H1 (cell line): ENCODE data around the gene SLC25A39. TPM values are rescaled to one million over a fixed set of nuclear protein-coding genes. Genes with fewer than 3 reads are reported as not detected.
A peak's percentile ranks its signal among the peaks of the same experiment; 100 is the strongest.

ENCODE experiments used
- CTCF ChIA-PET: fragments of 300-600 bp; sonication (Branson Sonifier 250); formaldehyde crosslinking; loops from one replicate; lab custom pipeline; 2021; ENCODE audit not compliant: partially characterized antibody; lab: Charles Lee
- POLR2A ChIA-PET: fragments of 300-600 bp; sonication (Branson Sonifier 250); formaldehyde crosslinking; loops from one replicate; lab custom pipeline; 2021; ENCODE audit warnings: inconsistent platforms; ENCODE audit not compliant: partially characterized antibody; lab: Charles Lee
- DNase-seq, 2 experiments: peaks; one replicate each; pipeline versions ENCODE4 v3.0.0 to v3.0.0-alpha.2; 2010 to 2022; ENCODE audit warnings: low spot score in 2 of 2, low read depth in 1 of 2, mixed read lengths in 1 of 2
- FAIRE-seq: peaks from 2 replicates; lab custom pipeline; 2011; peaks lifted over from hg19 to GRCh38; lab: Jason Lieb, UNC
- H2AFZ ChIP-seq: 2 replicates; pipeline ENCODE4 v1.8.1; 2012; ENCODE audit warnings: low read length, inconsistent platforms
- H2AK5ac ChIP-seq: 2 replicates; pipeline ENCODE4 v1.6.1; 2013; ENCODE audit warnings: low read depth, low read length
- H2BK120ac ChIP-seq: replicated peaks from 2 replicates; pipeline ENCODE3; 2013; ENCODE audit warnings: low read depth, low read length, inconsistent platforms
- H2BK12ac ChIP-seq: 2 replicates; pipeline ENCODE4 v1.6.1; 2013; ENCODE audit warnings: low read depth, low read length
- H2BK15ac ChIP-seq: 2 replicates; pipeline ENCODE4 v1.6.1; 2013; ENCODE audit warnings: low read length
- H2BK20ac ChIP-seq: 2 replicates; pipeline ENCODE4 v1.6.1; 2013; ENCODE audit warnings: low read length
- H2BK5ac ChIP-seq: 2 replicates; pipeline ENCODE4 v1.6.1; 2013; ENCODE audit warnings: low read depth, low read length
- H3K14ac ChIP-seq: 2 replicates; pipeline ENCODE4 v1.6.1; 2013; ENCODE audit warnings: inconsistent platforms; ENCODE audit not compliant: insufficient read length
- H3K18ac ChIP-seq: 2 replicates; pipeline ENCODE4 v1.6.1; 2013; ENCODE audit warnings: low read length; ENCODE audit errors: extremely low read depth
- H3K23ac ChIP-seq: 2 replicates; pipeline ENCODE4 v1.6.1; 2013; ENCODE audit warnings: inconsistent platforms; ENCODE audit not compliant: insufficient read length
- H3K23me2 ChIP-seq: 2 replicates; pipeline ENCODE4 v1.6.1; 2013; ENCODE audit warnings: low read depth, low read length
- H3K27ac ChIP-seq: 2 replicates; pipeline ENCODE4 v1.6.1; 2011; ENCODE audit warnings: low read depth, low read length, inconsistent platforms
- H3K27me3 ChIP-seq, 4 experiments: replicated peaks in 1 of 4; 1 replicate in 1 of 4; 2 replicates in 3 of 4; pipeline versions ENCODE4 v1.6.1 to v1.8.1; 2011 to 2013; ENCODE audit warnings: low read length in 3 of 4, mild to moderate bottlenecking in 3 of 4, inconsistent platforms in 2 of 4, mixed read lengths in 2 of 4, moderate library complexity in 1 of 4; ENCODE audit not compliant: control insufficient read depth in 3 of 4, insufficient read depth in 3 of 4; ENCODE audit errors: extremely low read depth in 1 of 4
- H3K36me3 ChIP-seq, 4 experiments: 2 replicates each; pipeline versions ENCODE4 v1.6.1 to v1.8.1; 2011 to 2013; ENCODE audit warnings: mild to moderate bottlenecking in 4 of 4, low read length in 3 of 4, moderate library complexity in 2 of 4, control low read depth in 1 of 4, inconsistent platforms in 1 of 4; ENCODE audit not compliant: insufficient read depth in 4 of 4, control insufficient read depth in 2 of 4
- H3K4ac ChIP-seq: replicated peaks from 2 replicates; pipeline ENCODE3; 2013; ENCODE audit warnings: low read length, low read depth, mixed read lengths, inconsistent platforms; ENCODE audit not compliant: insufficient read length
- H3K4me1 ChIP-seq, 4 experiments: replicated peaks in 1 of 4; 1 replicate in 1 of 4; 2 replicates in 3 of 4; pipeline versions ENCODE4 v1.6.1 to v1.8.1; 2011 to 2013; ENCODE audit warnings: low read length in 3 of 4, inconsistent platforms in 2 of 4, mixed read lengths in 1 of 4; ENCODE audit not compliant: insufficient read depth in 4 of 4, control insufficient read depth in 3 of 4
- H3K4me2 ChIP-seq, 2 experiments: 2 replicates each; pipeline versions ENCODE4 v1.6.1 to v1.8.1; 2011 to 2013; ENCODE audit warnings: low read depth in 2 of 2, low read length in 2 of 2, control low read depth in 1 of 2, inconsistent platforms in 1 of 2, mild to moderate bottlenecking in 1 of 2; ENCODE audit not compliant: insufficient read depth in 1 of 2
- H3K4me3 ChIP-seq, 4 experiments: fragments of 200-600, 300-600 bp in 1 of 4; sonication (generic), shearing (Covaris generic), sonication (Bioruptor Twin) in 1 of 4; 2 replicates each; pipeline versions ENCODE4 v1.5.1 to v1.8.1; 2011 to 2016; ENCODE audit warnings: low read length in 4 of 4, low read depth in 3 of 4, control low read depth in 2 of 4, inconsistent platforms in 2 of 4, mild to moderate bottlenecking in 2 of 4, mixed read lengths in 1 of 4, moderate library complexity in 1 of 4; ENCODE audit not compliant: insufficient read depth in 2 of 4; ENCODE audit errors: extremely low read depth in 1 of 4
- H3K56ac ChIP-seq: replicated peaks from 2 replicates; pipeline ENCODE3; 2013; ENCODE audit warnings: low read depth, mild to moderate bottlenecking, mixed read lengths, low read length, inconsistent platforms; ENCODE audit not compliant: insufficient read length
- H3K79me1 ChIP-seq: 2 replicates; pipeline ENCODE4 v1.6.1; 2013; ENCODE audit warnings: low read depth, low read length, control low read depth
- H3K79me2 ChIP-seq, 2 experiments: 2 replicates each; pipeline versions ENCODE4 v1.6.1 to v1.8.1; 2012 to 2013; ENCODE audit warnings: low read length in 2 of 2, mild to moderate bottlenecking in 2 of 2, inconsistent platforms in 1 of 2; ENCODE audit not compliant: insufficient read depth in 2 of 2, control insufficient read depth in 1 of 2
- H3K9ac ChIP-seq, 4 experiments: replicated peaks in 1 of 4; 1 replicate in 1 of 4; 2 replicates in 3 of 4; pipeline versions ENCODE4 v1.6.1 to v1.8.1; 2011 to 2013; ENCODE audit warnings: low read depth in 3 of 4, low read length in 3 of 4, control low read depth in 2 of 4, mild to moderate bottlenecking in 2 of 4, moderate library complexity in 2 of 4, inconsistent platforms in 1 of 4; ENCODE audit errors: extremely low read depth in 1 of 4
- H3K9me3 ChIP-seq, 2 experiments: 2 replicates each; pipeline versions ENCODE4 v1.6.1 to v1.8.1; 2012 to 2013; ENCODE audit warnings: mild to moderate bottlenecking in 2 of 2, moderate library complexity in 2 of 2, control low read depth in 1 of 2, inconsistent platforms in 1 of 2, low read depth in 1 of 2, low read length in 1 of 2, mixed read lengths in 1 of 2; ENCODE audit not compliant: insufficient read depth in 2 of 2
- H4K20me1 ChIP-seq, 2 experiments: replicated peaks in 1 of 2; 2 replicates each; pipeline versions ENCODE3 to v1.8.1; 2011 to 2013; ENCODE audit warnings: inconsistent platforms in 2 of 2, low read length in 2 of 2, mild to moderate bottlenecking in 1 of 2; ENCODE audit not compliant: insufficient read depth in 2 of 2, control insufficient read depth in 1 of 2
- H4K5ac ChIP-seq: 2 replicates; pipeline ENCODE4 v1.6.1; 2013; ENCODE audit warnings: low read length, low read depth, mixed read lengths, inconsistent platforms; ENCODE audit not compliant: insufficient read length
- H4K8ac ChIP-seq: 2 replicates; pipeline ENCODE4 v1.8.0; 2013; ENCODE audit warnings: mild to moderate bottlenecking, moderate library complexity, low read length, inconsistent platforms; ENCODE audit not compliant: insufficient read depth; ENCODE audit errors: extremely low read depth
- H4K91ac ChIP-seq: replicated peaks from 2 replicates; pipeline ENCODE3; 2013; ENCODE audit warnings: low read length, mixed read lengths, inconsistent platforms; ENCODE audit not compliant: insufficient read length
- CTBP2 ChIP-seq: IDR thresholded peaks from 2 replicates; pipeline ENCODE4 v1.7.0; 2011; ENCODE audit warnings: borderline replicate concordance, mild to moderate bottlenecking, moderate library complexity, mixed read lengths, low read length; ENCODE audit not compliant: insufficient read depth, insufficient read length
- CTCF ChIP-seq, 3 experiments: IDR thresholded peaks; 1 replicate in 2 of 3; 2 replicates in 1 of 3; pipeline versions ENCODE4 v1.5.1 to v1.6.1; 2011; ENCODE audit warnings: low read length in 3 of 3, mild to moderate bottlenecking in 3 of 3, inconsistent platforms in 2 of 3, low read depth in 1 of 3, moderate library complexity in 1 of 3; ENCODE audit not compliant: insufficient read depth in 1 of 3; ENCODE audit errors: control extremely low read depth in 1 of 3
- KDM4A ChIP-seq: IDR thresholded peaks from one replicate; pipeline ENCODE4 v1.7.1; 2012; ENCODE audit warnings: low read depth, mild to moderate bottlenecking, moderate library complexity, low read length, inconsistent platforms; ENCODE audit not compliant: severe bottlenecking
- RAD21 ChIP-seq, 2 experiments: IDR thresholded peaks in 1 of 2; conservative IDR thresholded peaks in 1 of 2; 2 replicates each; pipeline ENCODE4 v1.6.1; 2011; ENCODE audit warnings: low read depth in 2 of 2, low read length in 2 of 2, improper control_type of control experiment in 1 of 2, inconsistent platforms in 1 of 2, mild to moderate bottlenecking in 1 of 2, moderate library complexity in 1 of 2
- TEAD4 ChIP-seq: IDR thresholded peaks from 2 replicates; pipeline ENCODE4 v1.6.1; 2012; ENCODE audit warnings: low read depth, low read length, inconsistent platforms, mixed read lengths
- WGBS, 2 experiments: shearing (Covaris generic) in 1 of 2; methylation state at CpG; one replicate each; pipeline versions ENCODE4 v1.1.6 to v1.1.7; 2013 to 2015; ENCODE audit warnings: low lambda C conversion rate in 2 of 2, mixed read lengths in 2 of 2, inconsistent platforms in 1 of 2, low coverage in 1 of 2, missing lambda C conversion rate in 1 of 2; ENCODE audit not compliant: insufficient replicate concordance in 2 of 2, insufficient coverage in 1 of 2, insufficient read length in 1 of 2; ENCODE audit errors: extremely low coverage in 1 of 2, missing lambda C conversion rate in 1 of 2; 5-methylcytosine and 5-hydroxymethylcytosine counted together
- polyA plus RNA-seq, 7 experiments: library from polyadenylated mRNA; depleted of rRNA in 3 of 7; stranded (reverse) in 5 of 7; unstranded in 2 of 7; fragments of >200 nt in 5 of 7; fragments of 200-250 nt in 2 of 7; gene quantifications; 1 replicate in 5 of 7; 2 replicates in 1 of 7; 4 replicates in 1 of 7; pipeline versions ENCODE4 v1.2.1 to v1.2.3, GENCODE V29; 2011 to 2013; ENCODE audit warnings: missing spikeins in 2 of 7, mixed read lengths in 2 of 7
- total RNA-seq: library from RNA; stranded (reverse); fragmentation: NEBNext Ultra II Directional; extraction: Animal tissue kit (Norgen Biotek cat#: 25700); gene quantifications from 2 replicates; pipeline ENCODE4 v1.2.1, GENCODE V29; 2021
- TF ChIP-seq, protein P1 (sequence below): IDR thresholded peaks from 2 replicates; pipeline ENCODE4 v1.6.1; 2012; ENCODE audit warnings: inconsistent platforms

The SLC25A39 gene
- total and polyA plus RNA-seq, 2 of the 8 experiments (the other 6 are each of a cell fraction or from before 2014, with no cell fraction given): 200 to 291 TPM

- H3K18ac ChIP-seq: no peak overlapping the region
- H2BK12ac ChIP-seq: no peak overlapping the region
- FAIRE-seq: peak; percentile 13
- H2BK20ac ChIP-seq: no peak overlapping the region
- WGBS, 2 experiments: 5% methylated on average over 18 of the region's 21 CpGs; no CpG with 5 or more reads in 1 of the 2 experiments
- H4K91ac ChIP-seq: no peak overlapping the region
- peaks cover 0 to 3% (median 0%) of the 10 kb centered on the region in 4 experiments; a peak in 3 of 7 replicates for H3K27me3 ChIP-seq
- peak overlapping the region; percentile 62 to 90 for H3K4me2 ChIP-seq
- ChIA-PET CTCF (interaction anchor here (0.7 to 3.6 kb wide), 33 partner anchors 9 to 401 kb away, joined by 3 to 70 read pairs (median 4); partner anchors contain the start of gene SLC25A39), POLR2A (interaction anchor here (0.6 to 3.4 kb wide), 12 partner anchors 8 to 197 kb away, joined by 3 to 21 read pairs (median 4); partner anchors contain the start of gene SLC25A39)
- no peak overlapping the region for H3K4ac ChIP-seq
- 0 out of 2 replicates have a peak overlapping the region, but pooled peaks have one; percentile 16 for H3K27ac ChIP-seq
- H2BK15ac ChIP-seq: no peak overlapping the region
- H3K9ac ChIP-seq: peak overlapping the region in 3 of 4 experiments; percentile 20 to 38 (median 34); a peak in 5 of 7 replicates
- no peak overlapping the region for H4K5ac ChIP-seq
- no peak overlapping the region for H3K56ac ChIP-seq
- H3K79me2 ChIP-seq: peaks cover 0 to 3% of the 10 kb centered on the region in 2 experiments; a peak in 1 of 4 replicates
- peaks cover 0 to 2% (median 0%) of the 10 kb centered on the region in 4 experiments; a peak in 3 of 7 replicates for H3K4me1 ChIP-seq
- no peaks in the 10 kb centered on the region for H3K79me1 ChIP-seq
- peaks cover 4% of the 10 kb centered on the region; the same call in 1 of the 2 replicates for H3K23me2 ChIP-seq
- H2AFZ ChIP-seq: no peak overlapping the region
- no peak overlapping the region for H4K8ac ChIP-seq
- no peak overlapping the region for H2AK5ac ChIP-seq
- peak in 1 of 2 experiments; percentile 83 for DNase-seq
- no peaks in the 10 kb centered on the region for H3K9me3 ChIP-seq
- peak overlapping the region; percentile 52 to 95 (median 78) for H3K4me3 ChIP-seq
- H2BK5ac ChIP-seq: 0 out of 2 replicates have a peak overlapping the region, but pooled peaks have one; percentile 19
- H3K23ac ChIP-seq: no peak overlapping the region
- H4K20me1 ChIP-seq: peaks cover 0 to 13% of the 10 kb centered on the region in 2 experiments
- no peak overlapping the region for H3K14ac ChIP-seq
- H3K36me3 ChIP-seq: no peaks in the 10 kb centered on the region
- H2BK120ac ChIP-seq: no peak overlapping the region
- TF ChIP-seq TEAD4 (peak; percentile 19; the same call in 1 of the 2 replicates), RAD21 (IDR thresholded peaks at IDR 0.05 in 1 of 2, conservative IDR thresholded peaks at IDR 0.05 in 1 of 2; ENCODE audit: low read depth in 2 of 2, low read length in 2 of 2) (peak; percentile 76 to 83), CTBP2 (no peak), KDM4A (peak; percentile 77), CTCF (IDR thresholded peaks at IDR 0.05; ENCODE audit: control extremely low read depth in 1 of 3, insufficient read depth in 1 of 3, low read depth in 1 of 3, low read length in 3 of 3) (peak; percentile 74 to 87 (median 84))
- TF ChIP-seq, protein P1, sequence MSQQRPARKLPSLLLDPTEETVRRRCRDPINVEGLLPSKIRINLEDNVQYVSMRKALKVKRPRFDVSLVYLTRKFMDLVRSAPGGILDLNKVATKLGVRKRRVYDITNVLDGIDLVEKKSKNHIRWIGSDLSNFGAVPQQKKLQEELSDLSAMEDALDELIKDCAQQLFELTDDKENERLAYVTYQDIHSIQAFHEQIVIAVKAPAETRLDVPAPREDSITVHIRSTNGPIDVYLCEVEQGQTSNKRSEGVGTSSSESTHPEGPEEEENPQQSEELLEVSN: no peak
Measured at GRCh38 chr17:44345454-44346026, 20.9 kb upstream of the SLC25A39 start.
